Measurements from ENCODE around the gene DAGLA.

Gene DAGLA

GRCh38 chr11:61690706-61691379 is 10.7 kb downstream of the DAGLA start:
- no peak for DNase-seq (ENCODE audit: extremely low read depth in 1 of 2, low read depth in 1 of 2)

GRCh38 chr11:61691380-61692156 is 11.4 kb downstream of the DAGLA start:
- DNase-seq (ENCODE audit: extremely low read depth in 1 of 2, low read depth in 1 of 2): no peak

- no peak for DNase-seq (ENCODE audit: extremely low read depth in 1 of 2, low read depth in 1 of 2)
These were observed 13.9 kb downstream of the DAGLA start for GRCh38 chr11:61693922-61694601.

GRCh38 chr11:61694602-61694939 is 14.4 kb downstream of the DAGLA start:
- no peak for DNase-seq (ENCODE audit: extremely low read depth in 1 of 2, low read depth in 1 of 2)

GRCh38 chr11:61694946-61695706 is 14.9 kb downstream of the DAGLA start:
- DNase-seq (ENCODE audit: extremely low read depth in 1 of 2, low read depth in 1 of 2): no peak

GRCh38 chr11:61695917-61696316 is 15.7 kb downstream of the DAGLA start:
- peak; percentile 86 to 92 for DNase-seq (ENCODE audit: extremely low read depth in 1 of 2, low read depth in 1 of 2)

- no peak for DNase-seq (ENCODE audit: extremely low read depth in 1 of 2, low read depth in 1 of 2)
These were observed 16.4 kb downstream of the DAGLA start for GRCh38 chr11:61696602-61697001.

GRCh38 chr11:61697078-61697502 is 16.9 kb downstream of the DAGLA start:
- no peak for DNase-seq (ENCODE audit: extremely low read depth in 1 of 2, low read depth in 1 of 2)

GRCh38 chr11:61697764-61698163 is 17.6 kb downstream of the DAGLA start:
- no peak for DNase-seq (ENCODE audit: extremely low read depth in 1 of 2, low read depth in 1 of 2)

- no peak for DNase-seq (ENCODE audit: extremely low read depth in 1 of 2, low read depth in 1 of 2)
These were observed 18.2 kb downstream of the DAGLA start for GRCh38 chr11:61698173-61698948.

- DNase-seq (ENCODE audit: extremely low read depth in 1 of 2, low read depth in 1 of 2): no peak
These were observed 19.6 kb downstream of the DAGLA start for GRCh38 chr11:61699737-61700160.

- no peak for DNase-seq (ENCODE audit: extremely low read depth in 1 of 2, low read depth in 1 of 2)
These were observed 20.0 kb downstream of the DAGLA start for GRCh38 chr11:61700212-61700611.

- no peak for DNase-seq (ENCODE audit: extremely low read depth in 1 of 2, low read depth in 1 of 2)
These were observed 20.5 kb downstream of the DAGLA start for GRCh38 chr11:61700720-61701119.

GRCh38 chr11:61701242-61701886 is 21.2 kb downstream of the DAGLA start:
- DNase-seq (ENCODE audit: extremely low read depth in 1 of 2, low read depth in 1 of 2): no peak

- DNase-seq (ENCODE audit: extremely low read depth in 1 of 2, low read depth in 1 of 2): no peak
These were observed 22.6 kb downstream of the DAGLA start for GRCh38 chr11:61702701-61703312.

- DNase-seq (ENCODE audit: extremely low read depth in 1 of 2, low read depth in 1 of 2): no peak
These were observed 24.6 kb downstream of the DAGLA start for GRCh38 chr11:61704838-61705237.

GRCh38 chr11:61706452-61707400 is 26.5 kb downstream of the DAGLA start:
- no peak for DNase-seq (ENCODE audit: extremely low read depth in 1 of 2, low read depth in 1 of 2)

GRCh38 chr11:61707574-61707973 is 27.4 kb downstream of the DAGLA start:
- DNase-seq (ENCODE audit: extremely low read depth in 1 of 2, low read depth in 1 of 2): no peak
